AG04449 (cell line): ENCODE results near the gene NUMA1.

Source experiments
- CTCF ChIA-PET: fragments of 350-600 bp; formaldehyde crosslinking; extraction: SDS; loops from one replicate; lab custom pipeline; 2021; ENCODE audit warnings: antibody characterized with exemption; lab: Yijun Ruan, JAX
- POLR2A ChIA-PET: fragments of 400-600, 350-600 bp; formaldehyde crosslinking; extraction: SDS; loops from one replicate; lab custom pipeline; 2020; ENCODE audit warnings: antibody characterized with exemption, inconsistent platforms; lab: Yijun Ruan, JAX
- DNase-seq: peaks from one replicate; pipeline ENCODE4 v3.0.0-alpha.2; 2010; ENCODE audit warnings: low read depth, low spot score
- H3K4me3 ChIP-seq: 2 replicates; pipeline ENCODE4 v1.5.1; 2011; ENCODE audit warnings: low read depth, mild to moderate bottlenecking, control low read depth, low read length
- CTCF ChIP-seq: IDR thresholded peaks from one replicate; pipeline ENCODE4 v1.5.1; 2011; ENCODE audit warnings: mild to moderate bottlenecking, moderate library complexity, low read length, control low read depth, inconsistent platforms; ENCODE audit not compliant: insufficient read depth; ENCODE audit errors: missing control alignments

The NUMA1 gene

GRCh38 chr11:72067676-72068075 is 12.7 kb downstream of the NUMA1 start:
- ChIA-PET POLR2A (interaction anchor here (1.3 kb wide), 1 partner anchor 11 kb away, joined by 3 read pairs; no protein-coding TSS in a partner anchor), CTCF (interaction anchor here (1.2 to 4.4 kb wide), 7 partner anchors 8 to 116 kb away, joined by 4 to 20 read pairs (median 5); no protein-coding TSS in a partner anchor)
- no peak overlapping the region for H3K4me3 ChIP-seq
- DNase-seq = no peak
- no peak for TF ChIP-seq CTCF

GRCh38 chr11:72067266-72067665 is 13.1 kb downstream of the NUMA1 start:
- no peak for DNase-seq
- TF ChIP-seq CTCF = no peak
- ChIA-PET POLR2A (no interaction called here), CTCF (interaction anchor here (1.0 to 4.4 kb wide), 9 partner anchors 8 to 116 kb away, joined by 3 to 20 read pairs (median 5); no protein-coding TSS in a partner anchor)
- H3K4me3 ChIP-seq = no peak overlapping the region

- CTCF ChIA-PET = interaction anchor here (1.0 to 4.4 kb wide), 10 partner anchors 8 to 116 kb away, joined by 3 to 20 read pairs (median 4); no protein-coding TSS in a partner anchor
Measured at GRCh38 chr11:72066855-72067254, 13.5 kb downstream of the NUMA1 start.

GRCh38 chr11:72061739-72062396 is 18.5 kb downstream of the NUMA1 start:
- TF ChIP-seq CTCF = no peak
- ChIA-PET CTCF (interaction anchor here (1.0 to 1.2 kb wide), 2 partner anchors 9 to 28 kb away, joined by 4 read pairs; no protein-coding TSS in a partner anchor), POLR2A (no interaction called here)
- no peak for DNase-seq
- H3K4me3 ChIP-seq = no peak overlapping the region

More at GRCh38 chr11:72066855-72067254, 13.5 kb downstream of the NUMA1 start:
- no peak overlapping the region for H3K4me3 ChIP-seq
- TF ChIP-seq CTCF = no peak
- POLR2A ChIA-PET = no interaction called here
- no peak for DNase-seq

GRCh38 chr11:72058416-72059034 is 21.8 kb downstream of the NUMA1 start:
- ChIA-PET CTCF (interaction anchor here (0.6 to 5.6 kb wide), 6 partner anchors 13 to 373 kb away, joined by 3 to 35 read pairs (median 8); no protein-coding TSS in a partner anchor), POLR2A (interaction anchor here (0.8 kb wide), 1 partner anchor 20 kb away, joined by 3 read pairs; no protein-coding TSS in a partner anchor)
- H3K4me3 ChIP-seq = no peak overlapping the region
- no peak for TF ChIP-seq CTCF
- DNase-seq = peak; percentile 82

- no peak for TF ChIP-seq CTCF
- ChIA-PET POLR2A (interaction anchor here (0.9 kb wide), 1 partner anchor 8 kb away, joined by 3 read pairs; no protein-coding TSS in a partner anchor), CTCF (interaction anchor here (0.7 to 7.5 kb wide), 5 partner anchors 8 to 53 kb away, joined by 3 to 35 read pairs (median 4); no protein-coding TSS in a partner anchor)
- no peak for DNase-seq
- no peak overlapping the region for H3K4me3 ChIP-seq
Measured at GRCh38 chr11:72048766-72049460, 31.4 kb downstream of the NUMA1 start.
